ENCODE data around the gene SCAMP5.

DNA sequence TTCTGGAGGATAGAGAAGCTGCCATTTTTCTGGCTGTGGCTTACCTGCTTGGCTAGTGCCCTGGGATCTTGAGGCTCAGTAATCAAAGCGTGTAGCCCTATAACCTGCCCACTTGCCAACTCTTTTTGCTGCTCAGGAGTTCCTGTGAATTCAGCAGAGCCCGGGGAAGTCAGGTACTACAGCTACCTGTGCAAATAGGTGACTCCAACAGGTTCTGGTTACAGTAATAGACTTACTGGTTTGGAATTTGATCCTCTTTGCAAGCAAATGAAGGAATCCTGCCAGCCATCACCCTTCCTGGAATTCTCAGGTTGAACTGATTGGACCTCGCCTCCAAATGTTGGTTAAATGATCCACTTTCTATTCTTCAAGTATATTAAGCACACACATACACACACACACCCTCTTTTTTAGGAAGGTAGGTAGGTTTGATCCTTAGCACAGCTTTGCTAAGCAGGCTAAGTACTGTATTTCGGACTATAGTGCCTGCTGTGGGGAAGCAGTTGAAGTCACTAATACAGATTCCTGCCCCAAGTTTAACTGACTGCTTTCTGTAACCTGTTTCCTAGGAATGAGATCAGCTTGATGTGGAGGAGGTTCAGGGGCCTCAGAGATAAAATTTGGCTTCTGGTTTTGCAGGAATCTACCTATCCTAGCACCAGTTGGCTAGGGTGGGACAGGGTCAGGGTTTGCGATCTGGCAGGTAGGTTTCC is 30.3 kb downstream of the SCAMP5 start:
- TF ChIP-seq, protein P1, sequence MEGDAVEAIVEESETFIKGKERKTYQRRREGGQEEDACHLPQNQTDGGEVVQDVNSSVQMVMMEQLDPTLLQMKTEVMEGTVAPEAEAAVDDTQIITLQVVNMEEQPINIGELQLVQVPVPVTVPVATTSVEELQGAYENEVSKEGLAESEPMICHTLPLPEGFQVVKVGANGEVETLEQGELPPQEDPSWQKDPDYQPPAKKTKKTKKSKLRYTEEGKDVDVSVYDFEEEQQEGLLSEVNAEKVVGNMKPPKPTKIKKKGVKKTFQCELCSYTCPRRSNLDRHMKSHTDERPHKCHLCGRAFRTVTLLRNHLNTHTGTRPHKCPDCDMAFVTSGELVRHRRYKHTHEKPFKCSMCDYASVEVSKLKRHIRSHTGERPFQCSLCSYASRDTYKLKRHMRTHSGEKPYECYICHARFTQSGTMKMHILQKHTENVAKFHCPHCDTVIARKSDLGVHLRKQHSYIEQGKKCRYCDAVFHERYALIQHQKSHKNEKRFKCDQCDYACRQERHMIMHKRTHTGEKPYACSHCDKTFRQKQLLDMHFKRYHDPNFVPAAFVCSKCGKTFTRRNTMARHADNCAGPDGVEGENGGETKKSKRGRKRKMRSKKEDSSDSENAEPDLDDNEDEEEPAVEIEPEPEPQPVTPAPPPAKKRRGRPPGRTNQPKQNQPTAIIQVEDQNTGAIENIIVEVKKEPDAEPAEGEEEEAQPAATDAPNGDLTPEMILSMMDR (IDR thresholded peaks at IDR 0.05) = no peak
- no peak for TF ChIP-seq ZFX (IDR thresholded peaks at IDR 0.05; ENCODE audit: borderline replicate concordance)
